HG03108 (cell line): ENCODE measurements around the gene MBD3.
"Not testable (repeated sequence)": the region's sequence is repeated elsewhere in the genome, so short reads cannot be mapped to it uniquely, and the experiment has no call there.

ENCODE experiments used
- ATAC-seq: cut with Tn5 transposase; IDR thresholded peaks from one replicate; pipeline ENCODE4 v1.9.1; 2021; ENCODE audit warnings: moderate library complexity; ENCODE audit not compliant: unreplicated experiment

Gene MBD3

GRCh38 chr19:1551068-1552040 is 41.3 kb downstream of the MBD3 start:
- ATAC-seq: no peak

DNA sequence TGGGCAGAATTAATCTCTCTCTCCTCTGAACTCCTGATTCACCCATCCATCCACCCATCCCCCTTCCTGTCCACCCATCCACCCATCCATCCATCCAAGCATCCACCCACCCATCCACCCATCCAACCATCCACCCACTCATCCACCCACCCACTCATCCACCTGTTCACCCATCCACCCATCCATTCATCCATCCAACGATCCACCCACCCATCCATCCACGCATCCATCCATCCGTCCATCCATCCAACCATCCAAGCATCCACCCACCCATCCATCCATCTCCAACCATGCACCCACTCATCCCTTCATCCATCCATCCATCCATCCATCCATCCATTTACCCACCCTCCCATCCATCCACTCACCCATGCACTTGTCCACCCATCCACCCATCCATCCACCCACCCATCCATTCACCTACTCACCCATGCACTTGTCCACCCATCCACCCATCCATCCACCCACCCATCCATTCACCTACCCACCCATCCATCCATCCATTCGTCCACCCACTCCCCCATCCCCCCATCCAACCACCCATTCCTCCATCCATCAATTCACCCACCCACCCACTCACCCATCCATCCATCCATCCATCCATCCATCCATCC is 43.2 kb downstream of the MBD3 start:
- ATAC-seq: no peak

DNA sequence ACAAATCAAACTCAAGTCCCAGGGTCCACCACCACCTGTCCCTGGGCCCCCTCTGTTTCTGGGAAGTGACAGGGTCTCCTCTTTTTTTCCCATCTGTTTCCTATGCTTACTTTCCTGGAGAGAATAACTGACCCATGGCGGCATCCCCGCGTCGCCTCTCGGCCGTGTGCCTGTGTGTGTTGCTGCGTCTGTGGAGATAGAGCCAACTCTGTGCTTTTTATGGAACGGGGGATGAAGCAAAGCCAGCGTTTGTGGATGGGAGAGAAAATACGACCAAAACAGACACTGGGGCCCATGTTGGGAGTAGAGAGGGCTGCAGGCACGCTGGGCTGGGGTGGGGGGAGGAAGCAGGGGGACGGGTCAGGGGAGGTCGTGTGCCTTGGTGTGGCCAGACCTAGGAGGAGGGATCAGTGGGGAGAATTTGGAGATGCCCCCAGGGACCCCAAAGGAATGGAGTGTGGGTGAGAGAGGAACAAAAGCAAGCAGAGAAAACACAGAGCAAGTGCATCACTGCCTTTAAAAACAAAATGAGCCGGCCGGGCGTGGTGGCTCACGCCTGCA is 52.2 kb downstream of the MBD3 start:
- no peak for ATAC-seq

DNA sequence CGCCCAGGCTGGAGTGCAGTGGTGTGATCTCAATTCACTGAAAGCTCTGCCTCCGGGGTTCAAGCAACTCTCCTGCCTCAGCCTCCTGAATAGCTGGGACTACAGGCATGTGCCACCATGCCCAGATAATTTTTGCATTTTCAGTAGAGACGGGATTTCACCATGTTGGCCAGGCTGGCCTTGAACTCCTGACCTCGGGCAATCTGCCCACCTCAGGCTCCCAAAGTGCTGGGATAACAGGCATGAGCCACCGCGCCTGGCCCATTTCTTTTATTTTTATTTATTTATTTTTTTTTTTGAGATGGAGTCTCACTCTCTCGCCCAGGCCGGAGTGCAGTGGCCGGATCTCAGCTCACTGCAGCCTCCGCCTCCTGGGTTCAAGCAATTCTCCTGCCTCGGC is 52.9 kb downstream of the MBD3 start:
- ATAC-seq: not testable (repeated sequence)

- no peak for ATAC-seq
These were observed 53.7 kb downstream of the MBD3 start for GRCh38 chr19:1538978-1539377.

GRCh38 chr19:1535699-1536098 is 57.0 kb downstream of the MBD3 start:
- ATAC-seq: not testable (repeated sequence)

- no peak for ATAC-seq
These were observed 57.7 kb downstream of the MBD3 start for GRCh38 chr19:1534972-1535371.

DNA sequence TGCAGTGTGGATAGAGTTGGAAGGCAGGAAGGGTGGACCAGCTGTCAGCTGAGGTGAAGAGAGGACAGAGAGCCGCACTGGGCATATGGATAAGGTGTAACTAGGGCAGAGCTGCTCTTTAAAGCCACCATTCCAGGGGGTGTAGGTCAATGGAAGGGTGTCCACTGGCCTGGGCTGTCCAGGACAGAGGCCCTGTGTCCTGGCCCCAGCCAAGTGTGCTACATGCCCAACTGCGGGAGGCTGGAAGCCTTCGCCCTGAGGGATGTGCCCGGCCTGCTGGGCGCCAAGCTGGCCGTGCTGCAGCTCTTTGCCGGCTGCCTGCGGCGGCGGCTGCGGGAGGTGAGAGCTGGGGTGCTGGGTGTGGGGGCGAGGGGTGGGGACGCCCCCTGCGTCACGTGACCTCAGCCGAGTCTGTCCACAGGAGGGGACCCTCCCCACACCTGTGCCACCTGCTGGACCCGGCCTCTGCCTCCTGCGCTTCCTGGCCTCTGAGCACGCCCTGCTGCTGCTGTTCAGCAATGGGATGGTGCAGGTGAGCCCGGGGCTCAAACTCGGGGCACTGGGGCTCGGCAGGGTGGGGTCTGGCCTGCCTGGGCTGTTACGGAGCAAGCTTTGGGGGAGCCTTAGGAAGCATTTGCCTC is 59.0 kb downstream of the MBD3 start:
- ATAC-seq: no peak

DNA sequence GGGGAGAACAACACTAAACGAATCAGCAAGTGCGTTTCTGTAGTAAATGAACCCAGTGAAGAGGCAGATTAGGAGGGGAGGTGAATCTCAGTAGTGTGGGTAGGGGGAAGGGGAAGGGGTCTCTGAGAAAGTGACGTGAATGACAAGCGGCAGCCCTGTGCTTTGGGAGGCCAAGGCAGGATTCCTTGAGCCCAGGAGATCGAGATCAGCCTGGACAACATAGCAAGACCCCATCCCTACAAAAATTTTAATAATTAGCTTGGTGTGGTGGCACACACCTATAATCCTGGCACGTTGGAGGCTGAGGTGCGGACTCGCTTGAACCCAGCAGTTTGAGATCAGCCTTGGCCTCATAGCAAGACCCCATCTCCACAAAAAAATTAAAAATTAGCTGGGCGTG is 60.7 kb downstream of the MBD3 start:
- no peak for ATAC-seq

DNA sequence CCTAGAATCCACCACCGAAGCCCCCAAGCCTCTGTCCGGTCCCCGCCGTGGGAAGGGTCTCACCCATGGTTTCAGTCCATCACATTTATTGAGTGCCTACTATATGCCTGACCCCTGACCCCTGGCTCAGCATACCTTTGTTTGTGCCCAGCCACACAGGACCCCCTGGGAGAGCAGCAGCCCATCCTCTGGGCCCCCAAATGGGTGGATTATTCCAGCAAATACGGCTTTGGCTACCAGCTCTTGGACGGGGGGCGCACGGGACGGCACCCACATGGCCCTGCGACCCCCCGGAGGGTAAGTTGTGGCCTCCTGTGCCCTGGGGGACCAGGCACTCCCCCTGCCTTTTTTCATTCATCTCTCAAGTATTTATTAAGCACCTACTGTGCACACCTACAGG is 61.1 kb downstream of the MBD3 start:
- no peak for ATAC-seq

GRCh38 chr19:1530856-1531255 is 61.8 kb downstream of the MBD3 start:
- ATAC-seq: not testable (repeated sequence)

DNA sequence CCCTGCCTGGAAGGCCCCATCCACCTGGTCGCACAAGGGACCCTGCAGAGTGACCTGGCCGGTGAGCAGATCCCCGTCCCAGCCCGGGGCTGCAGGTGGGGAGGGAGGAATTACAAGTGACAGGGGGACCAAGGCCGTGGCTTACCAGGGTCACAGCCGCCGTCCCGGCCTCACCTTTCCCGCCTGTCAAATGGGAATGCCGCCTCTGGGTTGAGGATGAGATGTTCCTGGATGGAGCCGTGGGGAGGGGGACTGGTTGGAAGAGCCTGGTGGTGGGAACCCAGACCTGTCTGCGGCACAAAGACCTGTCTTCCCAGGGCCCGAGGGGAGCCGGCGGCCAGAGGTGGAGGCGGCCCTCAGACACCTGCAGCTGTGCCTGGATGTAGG is 63.2 kb downstream of the MBD3 start:
- no peak for ATAC-seq

DNA sequence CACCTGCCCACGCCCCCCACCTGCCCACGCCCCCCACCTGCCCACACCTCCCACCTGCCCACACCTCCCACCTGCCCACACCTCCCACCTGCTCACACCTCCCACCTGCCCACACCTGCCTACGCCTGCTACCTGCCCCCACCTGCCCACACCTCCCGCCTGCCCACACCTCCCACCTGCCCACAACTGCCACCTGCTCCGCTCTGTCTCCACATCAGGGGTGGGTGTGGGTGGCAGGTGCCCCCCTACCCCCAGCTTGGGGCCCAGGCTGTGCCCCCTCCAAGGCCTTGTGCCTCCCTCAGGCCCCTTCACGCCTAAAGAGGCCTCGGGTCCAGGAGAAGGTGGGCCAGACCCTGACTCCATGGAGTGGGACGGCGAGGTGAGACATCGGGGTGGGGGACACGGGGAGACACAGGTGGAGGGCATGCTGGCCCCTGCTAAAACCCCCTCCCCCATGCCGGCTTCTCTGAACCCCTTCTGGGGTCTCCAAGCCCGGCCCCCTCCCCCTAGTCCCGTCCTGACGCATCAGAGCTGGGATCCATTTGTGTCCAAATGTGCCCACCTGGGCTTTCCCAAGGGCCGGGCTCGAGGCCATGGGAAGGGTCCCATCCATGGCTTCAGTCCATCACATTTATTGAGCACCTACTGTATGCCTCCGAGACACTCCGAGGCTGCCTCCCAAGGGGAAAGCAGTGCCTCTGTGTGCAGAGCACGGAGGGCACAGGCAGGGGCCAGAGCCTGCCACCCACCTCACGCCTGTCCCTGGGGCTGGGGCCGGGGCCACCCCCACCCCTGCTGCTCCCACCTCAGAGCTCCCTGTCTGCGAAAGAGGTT is 63.9 kb downstream of the MBD3 start:
- no peak for ATAC-seq

DNA sequence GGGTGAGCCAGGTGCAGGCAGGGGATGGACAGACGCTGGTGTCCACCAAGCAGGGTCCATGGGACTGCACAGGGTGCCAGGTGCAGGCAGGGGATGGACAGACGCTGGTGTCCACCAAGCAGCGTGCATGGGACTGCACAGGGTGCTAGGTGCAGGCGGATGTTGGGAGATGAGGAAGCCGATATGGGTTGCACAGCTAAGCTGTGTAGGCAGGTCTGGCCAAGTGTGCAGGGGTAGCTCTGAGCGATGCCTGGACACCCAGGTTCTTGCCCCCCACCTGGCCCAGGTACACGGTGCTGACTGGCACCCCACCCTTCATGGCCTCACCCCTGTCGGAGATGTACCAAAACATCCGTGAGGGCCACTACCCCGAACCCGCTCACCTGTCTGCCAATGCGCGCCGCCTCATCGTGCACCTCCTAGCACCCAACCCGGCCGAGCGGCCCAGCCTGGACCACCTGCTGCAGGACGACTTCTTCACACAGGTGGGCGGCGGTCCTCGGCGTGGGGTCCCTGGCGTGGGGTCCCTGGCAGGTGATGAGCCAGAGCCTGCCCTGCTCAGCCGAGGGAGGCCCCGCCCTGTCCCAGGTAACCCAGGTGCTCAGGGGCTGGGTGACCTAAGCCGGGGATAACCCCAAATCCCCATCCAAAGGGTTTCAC is 64.9 kb downstream of the MBD3 start:
- ATAC-seq: no peak

DNA sequence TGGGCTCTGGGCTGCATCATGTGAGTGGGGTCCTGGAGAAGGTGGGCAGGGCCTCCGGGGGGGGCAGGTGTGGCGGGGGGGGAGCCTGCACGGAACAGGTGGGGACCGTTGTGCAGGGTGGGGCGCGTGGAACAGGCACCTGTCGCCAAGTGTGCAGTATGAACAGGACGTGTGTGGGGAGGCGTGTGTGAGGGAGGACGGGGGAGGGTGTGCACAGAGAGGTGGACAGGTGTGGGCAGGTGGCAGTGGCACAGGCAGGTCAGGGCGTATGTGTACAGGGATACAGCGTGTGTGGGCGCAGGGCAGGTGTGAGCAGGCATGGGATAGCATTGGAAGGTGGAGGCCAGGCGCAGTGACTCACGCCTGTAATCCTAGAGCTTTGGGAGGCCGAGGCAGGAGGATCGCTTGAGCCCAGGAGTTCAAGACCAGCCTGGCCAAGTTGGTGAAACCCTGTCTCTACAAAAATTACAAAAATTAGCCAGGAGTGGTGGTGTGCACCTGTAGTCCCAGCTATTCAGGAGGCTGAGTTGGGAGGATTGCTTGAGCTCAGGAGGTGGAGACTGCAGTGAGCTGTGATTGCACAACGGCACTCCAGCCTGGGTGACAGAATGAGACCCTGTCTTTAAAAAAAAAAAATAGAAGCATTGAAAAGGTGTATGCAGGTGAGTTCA is 65.6 kb downstream of the MBD3 start:
- no peak for ATAC-seq

DNA sequence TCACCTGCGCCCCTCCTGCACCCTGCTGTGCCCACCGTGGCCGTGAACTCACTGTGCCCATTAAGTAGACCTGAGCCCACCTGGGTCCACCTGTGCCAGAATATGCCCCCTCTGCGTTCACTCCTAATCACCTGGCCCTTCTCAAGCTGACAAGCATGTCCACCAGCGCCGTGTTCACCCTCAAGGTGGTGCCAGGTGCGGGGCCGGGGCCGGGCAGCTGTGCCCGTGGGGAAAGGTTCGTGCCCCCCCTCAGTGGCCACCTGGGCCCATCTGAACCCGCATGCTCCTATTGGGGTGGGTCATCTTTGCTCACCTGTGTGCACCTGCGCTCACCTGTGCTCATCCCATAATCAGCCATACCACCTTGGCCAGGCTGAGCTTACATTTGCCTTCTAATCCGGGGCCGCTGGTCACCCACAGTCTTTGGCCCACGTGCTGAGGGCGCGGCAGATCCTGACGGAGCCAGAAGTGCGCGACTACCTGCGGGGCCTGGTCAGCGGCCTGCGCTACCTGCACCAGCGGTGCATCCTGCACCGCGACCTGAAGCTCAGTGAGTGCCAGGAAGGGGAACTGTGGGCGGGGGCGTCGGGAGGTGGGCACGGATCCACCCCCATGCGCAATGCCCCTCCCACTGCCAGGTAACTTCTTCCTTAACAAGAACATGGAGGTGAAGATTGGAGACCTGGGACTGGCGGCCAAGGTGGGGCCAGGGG is 66.4 kb downstream of the MBD3 start:
- no peak for ATAC-seq

DNA sequence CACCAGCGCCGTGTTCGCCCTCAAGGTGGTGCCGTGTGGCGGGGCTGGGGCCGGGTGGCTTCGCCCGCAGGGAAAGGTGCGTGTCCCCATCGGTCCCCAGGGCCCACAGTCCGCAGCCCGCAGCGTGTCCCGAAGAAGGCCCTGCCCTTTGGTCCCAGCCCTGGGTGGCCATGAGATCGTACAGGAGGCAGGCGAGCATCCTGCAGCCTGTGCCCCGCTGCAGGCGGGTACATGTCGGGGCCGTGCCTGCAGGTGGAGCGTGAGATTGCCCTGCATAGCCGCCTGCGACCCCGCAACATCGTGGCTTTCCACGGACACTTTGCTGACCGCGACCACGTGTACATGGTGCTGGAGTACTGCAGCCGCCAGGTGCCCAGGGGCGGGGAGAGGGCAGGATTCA is 67.3 kb downstream of the MBD3 start:
- no peak for ATAC-seq

GRCh38 chr19:1524972-1525325 is 67.7 kb downstream of the MBD3 start:
- ATAC-seq: no peak
